Measurements from ENCODE around the gene TRAPPC2L.

The TRAPPC2L gene

DNA sequence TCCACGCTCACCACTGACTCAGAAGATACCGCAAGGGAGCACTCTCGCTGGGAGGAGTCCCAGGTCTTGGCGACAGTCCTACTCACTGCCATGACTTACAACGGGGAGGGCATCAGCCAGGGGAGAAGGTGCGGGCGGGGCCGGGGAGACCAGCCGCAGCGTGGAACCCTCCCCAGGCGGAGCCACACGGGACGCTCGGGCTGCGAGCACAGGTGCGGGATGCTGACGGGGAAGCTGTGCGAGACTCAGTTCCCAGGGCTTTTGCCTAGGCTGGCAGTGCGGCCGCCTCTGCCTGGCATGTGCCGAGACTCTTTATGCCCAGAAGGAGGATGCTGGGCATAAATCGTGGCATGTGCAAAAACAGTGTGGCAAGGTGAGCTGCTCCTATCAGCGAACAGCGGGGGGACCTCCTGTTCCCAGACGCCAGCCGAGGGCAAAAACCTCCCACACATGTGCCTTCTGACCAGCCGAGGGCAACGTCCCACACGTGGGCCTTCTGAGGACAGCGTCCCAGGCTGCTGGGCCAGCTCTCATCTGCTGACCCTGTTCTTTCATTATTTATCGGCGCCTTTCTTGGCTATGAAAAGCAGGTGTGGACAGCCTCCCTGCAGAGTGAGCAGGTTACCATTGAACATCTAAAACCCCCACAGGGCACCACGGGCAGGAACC lies 6.3 kb upstream of the TRAPPC2L start:
- H3K36me3 ChIP-seq (ENCODE audit: control insufficient read depth, insufficient read depth, low read length) = peaks cover 3% of the 10 kb centered on the region
- no peak overlapping the region for H3K4me3 ChIP-seq (replicated peaks; ENCODE audit: low read depth, low read length)
- H3K27me3 ChIP-seq (replicated peaks; ENCODE audit: control insufficient read depth, insufficient read depth, low read length) = no peaks in the 10 kb centered on the region
- TF ChIP-seq, protein P1, sequence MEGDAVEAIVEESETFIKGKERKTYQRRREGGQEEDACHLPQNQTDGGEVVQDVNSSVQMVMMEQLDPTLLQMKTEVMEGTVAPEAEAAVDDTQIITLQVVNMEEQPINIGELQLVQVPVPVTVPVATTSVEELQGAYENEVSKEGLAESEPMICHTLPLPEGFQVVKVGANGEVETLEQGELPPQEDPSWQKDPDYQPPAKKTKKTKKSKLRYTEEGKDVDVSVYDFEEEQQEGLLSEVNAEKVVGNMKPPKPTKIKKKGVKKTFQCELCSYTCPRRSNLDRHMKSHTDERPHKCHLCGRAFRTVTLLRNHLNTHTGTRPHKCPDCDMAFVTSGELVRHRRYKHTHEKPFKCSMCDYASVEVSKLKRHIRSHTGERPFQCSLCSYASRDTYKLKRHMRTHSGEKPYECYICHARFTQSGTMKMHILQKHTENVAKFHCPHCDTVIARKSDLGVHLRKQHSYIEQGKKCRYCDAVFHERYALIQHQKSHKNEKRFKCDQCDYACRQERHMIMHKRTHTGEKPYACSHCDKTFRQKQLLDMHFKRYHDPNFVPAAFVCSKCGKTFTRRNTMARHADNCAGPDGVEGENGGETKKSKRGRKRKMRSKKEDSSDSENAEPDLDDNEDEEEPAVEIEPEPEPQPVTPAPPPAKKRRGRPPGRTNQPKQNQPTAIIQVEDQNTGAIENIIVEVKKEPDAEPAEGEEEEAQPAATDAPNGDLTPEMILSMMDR (IDR thresholded peaks at IDR 0.05; ENCODE audit: insufficient read depth, low read length, poor library complexity, severe bottlenecking) = no peak
- no peak for DNase-seq (ENCODE audit: extremely low read depth, insufficient read length)

GRCh38 chr16:88851616-88852015 lies 5.3 kb upstream of the TRAPPC2L start:
- DNase-seq (ENCODE audit: extremely low read depth, insufficient read length) = no peak
- Histone ChIP-seq H3K4me3 (replicated peaks; ENCODE audit: low read depth, low read length) (no peak overlapping the region), H3K27me3 (replicated peaks; ENCODE audit: control insufficient read depth, insufficient read depth, low read length) (no peaks in the 10 kb centered on the region), H3K36me3 (ENCODE audit: control insufficient read depth, insufficient read depth, low read length) (peaks cover 3% of the 10 kb centered on the region)
- TF ChIP-seq, protein P1 (IDR thresholded peaks at IDR 0.05; ENCODE audit: insufficient read depth, low read length, poor library complexity, severe bottlenecking) = no peak

- no peaks in the 10 kb centered on the region for H3K27me3 ChIP-seq (replicated peaks; ENCODE audit: control insufficient read depth, insufficient read depth, low read length)
- peaks cover 3% of the 10 kb centered on the region for H3K36me3 ChIP-seq (ENCODE audit: control insufficient read depth, insufficient read depth, low read length)
- DNase-seq (ENCODE audit: extremely low read depth, insufficient read length) = no peak
- no peak overlapping the region for H3K4me3 ChIP-seq (replicated peaks; ENCODE audit: low read depth, low read length)
- TF ChIP-seq, protein P1 (IDR thresholded peaks at IDR 0.05; ENCODE audit: insufficient read depth, low read length, poor library complexity, severe bottlenecking) = no peak
Measured at GRCh38 chr16:88853325-88853941, 3.5 kb upstream of the TRAPPC2L start.

- Histone ChIP-seq H3K27me3 (replicated peaks; ENCODE audit: control insufficient read depth, insufficient read depth, low read length) (no peaks in the 10 kb centered on the region), H3K4me3 (replicated peaks; ENCODE audit: low read depth, low read length) (no peak overlapping the region), H3K36me3 (ENCODE audit: control insufficient read depth, insufficient read depth, low read length) (peaks cover 6% of the 10 kb centered on the region)
- peak; percentile 43 for DNase-seq (ENCODE audit: extremely low read depth, insufficient read length)
- TF ChIP-seq, protein P1 (IDR thresholded peaks at IDR 0.05; ENCODE audit: insufficient read depth, low read length, poor library complexity, severe bottlenecking) = no peak
Measured at GRCh38 chr16:88854306-88855111, 2.4 kb upstream of the TRAPPC2L start.

GRCh38 chr16:88855176-88855575 lies 1.8 kb upstream of the TRAPPC2L start:
- TF ChIP-seq, protein P1 (IDR thresholded peaks at IDR 0.05; ENCODE audit: insufficient read depth, low read length, poor library complexity, severe bottlenecking) = no peak
- H3K27me3 ChIP-seq (replicated peaks; ENCODE audit: control insufficient read depth, insufficient read depth, low read length) = no peaks in the 10 kb centered on the region
- DNase-seq (ENCODE audit: extremely low read depth, insufficient read length) = no peak
- H3K4me3 ChIP-seq (replicated peaks; ENCODE audit: low read depth, low read length) = no peak overlapping the region
- peaks cover 11% of the 10 kb centered on the region for H3K36me3 ChIP-seq (ENCODE audit: control insufficient read depth, insufficient read depth, low read length)
